Activated gamma-delta T cell (primary cell): ENCODE data around the gene BPI.
"Not testable (repeated sequence)": the region's sequence is repeated elsewhere in the genome, so short reads cannot be mapped to it uniquely, and the experiment has no call there.

ENCODE experiments used
- DNase-seq: peaks from one replicate; lab custom pipeline; 2025; lab: John Stamatoyannopoulos, UW

Gene BPI

GRCh38 chr20:38336726-38337125, 32.8 kb downstream of the BPI start:
- no peak for DNase-seq

GRCh38 chr20:38337561-38338140, 33.7 kb downstream of the BPI start:
- no peak for DNase-seq

GRCh38 chr20:38338849-38339520, 35.0 kb downstream of the BPI start:
- no peak for DNase-seq

- not testable (repeated sequence) for DNase-seq
Measured at GRCh38 chr20:38339521-38339896, 35.6 kb downstream of the BPI start.

DNA sequence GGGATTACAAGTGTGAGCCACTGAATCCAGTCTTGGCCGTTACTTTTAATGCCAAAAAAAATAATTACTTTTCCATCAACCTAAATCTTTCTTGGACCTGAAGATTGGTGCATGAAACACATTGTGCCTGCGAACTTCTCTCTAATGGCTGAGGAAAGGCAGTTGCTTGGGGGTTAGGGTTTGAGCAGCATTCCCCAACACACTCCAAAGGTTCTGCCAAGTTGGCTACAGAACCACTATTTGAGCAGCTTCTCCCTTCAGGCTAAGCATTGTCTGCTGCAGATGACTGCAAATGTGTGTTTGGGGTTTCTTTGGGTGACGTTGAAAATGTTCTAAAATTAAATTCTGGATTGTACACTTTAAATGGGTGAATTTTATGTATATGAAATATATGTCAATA, 36.0 kb downstream of the BPI start:
- DNase-seq, result no peak

- no peak for DNase-seq
Measured at GRCh38 chr20:38340693-38341092, 36.7 kb downstream of the BPI start.

- DNase-seq, result no peak
Measured at GRCh38 chr20:38342216-38342615, 38.3 kb downstream of the BPI start.

GRCh38 chr20:38342713-38343310, 38.9 kb downstream of the BPI start:
- DNase-seq, result no peak

DNA sequence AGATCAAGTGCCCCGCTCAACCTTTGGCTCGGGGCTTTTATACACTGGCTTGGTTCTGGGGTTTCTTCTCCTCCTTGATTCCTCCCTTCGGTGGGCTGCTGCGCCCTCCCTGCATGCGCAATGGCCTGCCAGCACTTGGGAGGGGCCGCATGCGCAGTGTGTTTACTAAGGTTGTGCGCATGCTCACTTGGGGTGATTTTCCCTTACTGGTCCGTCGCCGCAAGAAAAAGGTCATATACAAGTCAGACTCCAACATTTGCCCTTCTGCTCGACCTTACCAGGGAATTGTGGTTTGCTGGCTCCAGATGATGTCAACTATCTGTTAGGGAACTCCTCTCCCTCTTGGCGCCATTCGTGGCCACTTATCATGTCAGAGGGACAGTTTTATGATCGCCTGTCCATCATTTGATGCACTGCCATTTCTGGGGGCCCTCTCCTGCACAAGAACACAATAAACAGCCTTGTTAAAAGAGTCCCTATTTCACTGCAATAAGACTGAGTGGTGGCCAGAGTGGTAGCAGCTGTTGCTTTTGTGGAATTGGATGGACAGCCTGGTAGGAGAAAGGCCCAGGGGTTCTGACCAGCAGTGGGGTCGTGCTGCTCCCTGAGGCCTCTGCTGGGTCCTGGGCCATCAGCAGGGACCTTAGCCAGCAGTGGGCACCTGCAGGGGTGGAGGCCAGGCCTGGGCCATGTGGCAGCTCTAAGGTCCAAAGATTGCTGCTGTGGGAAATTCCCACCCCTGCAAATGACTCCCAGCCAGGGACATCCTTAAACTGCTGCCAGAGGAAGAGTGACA, 39.6 kb downstream of the BPI start:
- DNase-seq, result no peak

GRCh38 chr20:38344107-38344701, 40.2 kb downstream of the BPI start:
- no peak for DNase-seq

GRCh38 chr20:38345643-38346042, 41.7 kb downstream of the BPI start:
- DNase-seq, result no peak

- DNase-seq, result no peak
Measured at GRCh38 chr20:38346247-38346651, 42.3 kb downstream of the BPI start, which contains the start of gene LBP. Gene LBP, plus strand, starts transcription at chr20:38346482. Its CDS starts 35 bp downstream, at chr20:38346517.

GRCh38 chr20:38346741-38347140, 42.8 kb downstream of the BPI start:
- no peak for DNase-seq

- no peak for DNase-seq
Measured at GRCh38 chr20:38349856-38350255, 45.9 kb downstream of the BPI start.

- no peak for DNase-seq
Measured at GRCh38 chr20:38350879-38351775, 47.2 kb downstream of the BPI start.

DNA sequence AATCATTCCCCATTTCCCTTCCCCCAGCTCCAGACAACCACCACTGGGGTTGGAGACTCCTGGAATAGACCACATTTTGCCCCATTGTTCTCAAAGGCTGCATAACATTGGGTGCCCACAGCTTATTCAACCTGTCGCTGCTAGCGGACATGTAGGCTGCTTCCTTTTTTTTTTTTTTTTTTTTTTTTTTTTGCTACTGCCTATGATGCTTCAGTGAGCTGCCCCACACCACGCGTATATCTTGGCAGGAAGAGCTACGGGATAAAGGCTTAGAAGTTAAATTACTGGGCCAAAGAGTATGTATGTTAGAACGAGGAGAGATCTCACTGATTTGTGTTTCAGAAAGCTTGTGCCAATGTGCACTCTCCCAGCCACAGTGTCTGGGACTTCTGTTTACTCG, 49.4 kb downstream of the BPI start:
- DNase-seq, result no peak

DNA sequence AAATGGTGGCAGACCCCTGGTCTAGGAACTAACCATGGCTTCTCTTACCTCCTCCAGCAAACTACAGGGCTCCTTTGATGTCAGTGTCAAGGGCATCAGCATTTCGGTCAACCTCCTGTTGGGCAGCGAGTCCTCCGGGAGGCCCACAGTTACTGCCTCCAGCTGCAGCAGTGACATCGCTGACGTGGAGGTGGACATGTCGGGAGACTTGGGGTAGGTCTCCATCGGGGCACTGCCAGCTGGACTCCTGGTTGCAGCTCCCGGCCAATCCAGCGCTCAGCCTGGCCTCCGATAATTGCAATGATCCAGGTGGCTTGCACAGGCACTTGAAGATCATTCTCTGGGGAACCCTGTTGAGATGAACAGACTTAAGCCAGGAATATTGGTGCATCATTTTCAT, 50.3 kb downstream of the BPI start:
- no peak for DNase-seq

DNA sequence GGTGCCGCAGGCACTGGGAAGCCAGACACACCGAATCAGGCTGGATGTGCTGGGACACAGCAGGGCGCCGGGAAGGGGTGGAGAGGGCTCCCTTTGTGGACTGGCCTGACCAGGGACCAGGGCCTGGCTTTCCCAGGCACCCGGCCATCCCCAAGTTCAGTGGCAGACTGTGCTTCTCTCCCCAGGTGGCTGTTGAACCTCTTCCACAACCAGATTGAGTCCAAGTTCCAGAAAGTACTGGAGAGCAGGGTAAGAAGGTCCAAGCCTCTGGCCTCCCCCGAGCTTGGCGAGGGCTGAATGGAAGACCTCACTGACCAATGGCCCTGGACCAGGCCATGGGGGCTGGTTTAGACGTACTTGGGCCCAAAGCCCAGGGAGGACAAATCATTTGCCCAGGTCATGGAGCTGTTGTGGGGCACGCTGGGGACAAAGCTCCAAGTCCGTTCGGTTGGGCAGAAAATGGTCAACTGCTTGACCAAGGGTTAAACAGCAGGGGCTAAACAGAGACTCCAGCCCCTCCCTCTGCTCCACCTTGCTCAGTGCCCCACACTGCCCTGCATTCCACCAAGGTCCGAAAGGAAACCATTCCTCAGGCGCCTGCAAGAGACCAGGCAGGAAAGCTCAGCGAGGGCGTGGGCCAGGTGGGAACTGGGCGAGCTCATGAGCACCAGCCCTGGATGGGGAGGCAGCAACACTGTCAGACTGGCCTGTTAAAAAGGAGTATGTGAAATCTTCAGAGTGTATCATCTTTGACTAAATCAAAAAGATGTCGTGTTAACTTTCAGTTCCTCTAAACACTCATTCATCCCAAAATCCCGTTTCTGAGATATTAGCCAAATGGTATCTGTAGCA, 51.4 kb downstream of the BPI start:
- no peak for DNase-seq

GRCh38 chr20:38357653-38358207, 53.8 kb downstream of the BPI start:
- no peak for DNase-seq

DNA sequence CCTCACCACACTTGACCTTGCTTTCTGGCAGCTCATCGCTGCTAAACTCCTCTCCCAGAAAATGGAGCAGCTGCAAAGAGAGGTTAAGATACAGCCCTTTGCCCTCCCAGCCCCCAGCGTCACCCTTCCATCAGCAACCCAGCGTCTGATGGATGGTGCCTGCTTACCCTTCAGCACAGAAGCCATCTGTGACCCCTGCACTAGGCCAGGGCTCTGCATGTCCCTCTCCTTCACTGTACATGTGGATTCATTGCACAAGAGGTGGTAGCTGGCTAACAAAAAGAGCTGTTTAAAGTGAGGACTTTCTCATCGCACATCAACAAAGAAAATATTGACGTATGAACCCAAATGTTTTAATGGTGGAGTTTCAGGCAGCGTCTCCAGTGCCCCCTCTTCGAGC, 54.6 kb downstream of the BPI start:
- no peak for DNase-seq
